MM.1S (cell line): ENCODE measurements around the gene APOL3.

Experiments used
- DNase-seq: peaks from one replicate; pipeline ENCODE4 v3.0.0-alpha.2; 2015
- H2AFZ ChIP-seq: fragments of 300-600 bp; sonication (generic); 2 replicates; pipeline ENCODE4 v1.6.0; 2016; ENCODE audit warnings: antibody characterized with exemption, low read length
- H3F3A ChIP-seq: fragments of 300-600 bp; sonication (generic); 2 replicates; pipeline ENCODE4 v1.6.1; 2016; ENCODE audit warnings: mild to moderate bottlenecking, antibody characterized with exemption, low read length, moderate library complexity, mixed read lengths; ENCODE audit not compliant: insufficient read depth
- H3K27ac ChIP-seq: fragments of 300-600 bp; sonication (generic); 2 replicates; pipeline ENCODE4 v1.5.1; 2016; ENCODE audit warnings: mild to moderate bottlenecking, low read length
- H3K27me3 ChIP-seq: fragments of 300-600 bp; sonication (generic); replicated peaks from 2 replicates; pipeline ENCODE4 v1.6.0; 2016; ENCODE audit warnings: low read length; ENCODE audit not compliant: insufficient read depth
- H3K36me3 ChIP-seq: fragments of 300-600 bp; sonication (generic); replicated peaks from 2 replicates; pipeline ENCODE4 v1.6.1; 2016; ENCODE audit warnings: mild to moderate bottlenecking, low read length, mixed read lengths; ENCODE audit not compliant: insufficient read depth
- H3K4me1 ChIP-seq: fragments of 300-600 bp; sonication (generic); 2 replicates; pipeline ENCODE4 v1.6.1; 2016; ENCODE audit warnings: low read length, mixed read lengths
- H3K4me2 ChIP-seq: fragments of 300-600 bp; sonication (generic); 2 replicates; pipeline ENCODE4 v1.6.0; 2016; ENCODE audit warnings: low read depth, low read length
- H3K4me3 ChIP-seq: fragments of 300-600 bp; sonication (generic); 2 replicates; pipeline ENCODE4 v1.5.1; 2016; ENCODE audit warnings: low read length, mixed read lengths
- H3K79me2 ChIP-seq: fragments of 300-600 bp; sonication (generic); 2 replicates; pipeline ENCODE4 v1.6.1; 2016; ENCODE audit warnings: mixed run types, low read length, mixed read lengths
- H3K9ac ChIP-seq: fragments of 300-600 bp; sonication (generic); 2 replicates; pipeline ENCODE4 v1.6.1; 2016; ENCODE audit warnings: low read length, mixed read lengths
- H3K9me2 ChIP-seq: fragments of 300-600 bp; sonication (generic); replicated peaks from 2 replicates; pipeline ENCODE4 v1.6.1; 2016; ENCODE audit warnings: mild to moderate bottlenecking, low read length, mixed read lengths; ENCODE audit not compliant: insufficient read depth
- H3K9me3 ChIP-seq: fragments of 300-600 bp; sonication (generic); replicated peaks from 2 replicates; pipeline ENCODE4 v1.6.1; 2016; ENCODE audit warnings: mild to moderate bottlenecking, low read length, mixed read lengths; ENCODE audit not compliant: insufficient read depth
- H4K20me1 ChIP-seq: fragments of 300-600 bp; sonication (generic); 2 replicates; pipeline ENCODE4 v1.6.1; 2016; ENCODE audit warnings: mild to moderate bottlenecking, low read length, moderate library complexity, mixed read lengths; ENCODE audit not compliant: insufficient read depth
- CTCF ChIP-seq: fragments of 300-600 bp; sonication (generic); IDR thresholded peaks from 2 replicates; pipeline ENCODE4 v1.5.1; 2016; ENCODE audit warnings: antibody characterized with exemption, low read length, mixed read lengths
- EZH2 ChIP-seq: fragments of 300-600 bp; sonication (generic); optimal IDR thresholded peaks from 2 replicates; pipeline ENCODE3; 2017; ENCODE audit warnings: low read depth, mild to moderate bottlenecking, antibody characterized with exemption, low read length, mixed read lengths
- EZH2phosphoT487 ChIP-seq: fragments of 300-600 bp; sonication (generic); IDR thresholded peaks from 2 replicates; pipeline ENCODE4 v1.6.1; 2018; ENCODE audit warnings: antibody characterized with exemption, low read length

Gene APOL3

GRCh38 chr22:36197065-36197440, 36.5 kb upstream of the APOL3 start:
- H3K36me3 ChIP-seq, result no peaks in the 10 kb centered on the region
- H3K27ac ChIP-seq, result peak overlapping the region; percentile 44; the same call in 1 of the 2 replicates
- no peak overlapping the region for H3K4me3 ChIP-seq
- TF ChIP-seq CTCF (no peak), EZH2phosphoT487 (no peak), EZH2 (no peak)
- no peaks in the 10 kb centered on the region for H3F3A ChIP-seq
- peaks cover 14% of the 10 kb centered on the region for H3K4me1 ChIP-seq
- no peaks in the 10 kb centered on the region for H4K20me1 ChIP-seq
- H3K27me3 ChIP-seq, result no peaks in the 10 kb centered on the region
- H3K9me3 ChIP-seq, result no peaks in the 10 kb centered on the region
- peak overlapping the region; percentile 42; the same call in 1 of the 2 replicates for H2AFZ ChIP-seq
- H3K9me2 ChIP-seq, result no peaks in the 10 kb centered on the region
- H3K4me2 ChIP-seq, result peak overlapping the region; percentile 45
- no peaks in the 10 kb centered on the region for H3K79me2 ChIP-seq
- H3K9ac ChIP-seq, result no peak overlapping the region; the same call in 1 of the 2 replicates
- peak; percentile 69 for DNase-seq

- no peak overlapping the region for H3K9ac ChIP-seq
- peaks cover 14% of the 10 kb centered on the region for H3K4me1 ChIP-seq
- no peaks in the 10 kb centered on the region for H4K20me1 ChIP-seq
- no peaks in the 10 kb centered on the region for H3K36me3 ChIP-seq
- H3K4me2 ChIP-seq, result no peak overlapping the region; the same call in 1 of the 2 replicates
- no peaks in the 10 kb centered on the region for H3K79me2 ChIP-seq
- H3K9me3 ChIP-seq, result no peaks in the 10 kb centered on the region
- H3K9me2 ChIP-seq, result no peaks in the 10 kb centered on the region
- H3K4me3 ChIP-seq, result no peak overlapping the region
- DNase-seq, result no peak
- no peak overlapping the region for H3K27ac ChIP-seq
- TF ChIP-seq CTCF (no peak), EZH2phosphoT487 (no peak), EZH2 (no peak)
- H2AFZ ChIP-seq, result no peak overlapping the region
- no peaks in the 10 kb centered on the region for H3F3A ChIP-seq
- H3K27me3 ChIP-seq, result no peaks in the 10 kb centered on the region
Measured at GRCh38 chr22:36196254-36197064, 35.9 kb upstream of the APOL3 start.

GRCh38 chr22:36194971-36195370, 34.4 kb upstream of the APOL3 start:
- Histone ChIP-seq H3K79me2 (no peaks in the 10 kb centered on the region), H2AFZ (no peak overlapping the region), H3K9ac (no peak overlapping the region), H3K36me3 (no peaks in the 10 kb centered on the region), H3K27me3 (no peaks in the 10 kb centered on the region), H3K4me2 (no peak overlapping the region), H3K4me1 (peaks cover 14% of the 10 kb centered on the region), H3K9me3 (no peaks in the 10 kb centered on the region), H4K20me1 (no peaks in the 10 kb centered on the region), H3K4me3 (no peak overlapping the region), H3K27ac (no peak overlapping the region), H3K9me2 (no peaks in the 10 kb centered on the region), H3F3A (no peaks in the 10 kb centered on the region)
- DNase-seq, result peak; percentile 54
- TF ChIP-seq EZH2phosphoT487 (no peak), CTCF (peak; percentile 73)
